Measurements from ENCODE around the gene TSC22D1. TPM values are rescaled to one million over a fixed set of nuclear protein-coding genes. Genes with fewer than 3 reads are reported as not detected.

The TSC22D1 gene
- total RNA-seq, 4 donors from 2014 or later, result 48.8 to 138 (median 92.7) TPM

DNA sequence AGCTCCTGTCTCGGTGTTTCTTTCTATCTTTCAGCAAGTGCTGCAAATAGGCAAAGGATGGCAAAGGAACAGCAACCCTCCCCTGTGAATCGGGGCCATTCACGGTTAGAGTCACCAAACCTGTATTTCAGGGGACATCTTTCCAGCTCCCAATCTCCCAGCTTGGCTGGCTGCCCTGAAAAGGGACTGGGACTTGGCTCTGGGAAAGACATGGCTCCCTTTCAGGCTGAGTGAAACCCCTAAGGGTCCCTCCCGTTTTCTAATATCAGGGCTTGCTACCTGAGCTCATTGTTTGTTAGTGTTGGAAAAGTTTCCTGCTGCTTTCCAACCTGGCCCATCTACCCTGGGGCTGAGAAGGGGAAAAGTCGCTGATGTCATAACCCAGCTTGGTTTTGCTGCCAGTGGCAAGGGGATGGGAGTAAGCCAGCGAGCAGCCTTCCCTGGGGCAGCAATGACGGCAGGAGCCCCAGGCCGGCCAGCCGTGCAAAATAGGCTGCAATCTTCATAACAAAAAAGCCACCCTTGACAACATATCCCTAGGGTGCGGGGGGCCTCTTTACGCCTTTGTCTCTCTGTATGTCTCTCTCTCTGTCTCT, 172.6 kb downstream of the TSC22D1 start:
- DNase-seq (ENCODE audit: low spot score) (no peak), ATAC-seq (ENCODE audit: low FRiP score) (no peak)
- TF ChIP-seq, protein P1, sequence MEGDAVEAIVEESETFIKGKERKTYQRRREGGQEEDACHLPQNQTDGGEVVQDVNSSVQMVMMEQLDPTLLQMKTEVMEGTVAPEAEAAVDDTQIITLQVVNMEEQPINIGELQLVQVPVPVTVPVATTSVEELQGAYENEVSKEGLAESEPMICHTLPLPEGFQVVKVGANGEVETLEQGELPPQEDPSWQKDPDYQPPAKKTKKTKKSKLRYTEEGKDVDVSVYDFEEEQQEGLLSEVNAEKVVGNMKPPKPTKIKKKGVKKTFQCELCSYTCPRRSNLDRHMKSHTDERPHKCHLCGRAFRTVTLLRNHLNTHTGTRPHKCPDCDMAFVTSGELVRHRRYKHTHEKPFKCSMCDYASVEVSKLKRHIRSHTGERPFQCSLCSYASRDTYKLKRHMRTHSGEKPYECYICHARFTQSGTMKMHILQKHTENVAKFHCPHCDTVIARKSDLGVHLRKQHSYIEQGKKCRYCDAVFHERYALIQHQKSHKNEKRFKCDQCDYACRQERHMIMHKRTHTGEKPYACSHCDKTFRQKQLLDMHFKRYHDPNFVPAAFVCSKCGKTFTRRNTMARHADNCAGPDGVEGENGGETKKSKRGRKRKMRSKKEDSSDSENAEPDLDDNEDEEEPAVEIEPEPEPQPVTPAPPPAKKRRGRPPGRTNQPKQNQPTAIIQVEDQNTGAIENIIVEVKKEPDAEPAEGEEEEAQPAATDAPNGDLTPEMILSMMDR (IDR thresholded peaks at IDR 0.05), result no peak

- TF ChIP-seq, protein P1 (IDR thresholded peaks at IDR 0.05), result no peak
- ATAC-seq (ENCODE audit: low FRiP score) (no peak), DNase-seq (ENCODE audit: low spot score) (no peak)
Observed at GRCh38 chr13:44402899-44403445, 173.2 kb downstream of the TSC22D1 start.

GRCh38 chr13:44401577-44401976, 174.6 kb downstream of the TSC22D1 start:
- no peak for ATAC-seq (ENCODE audit: low FRiP score)
- DNase-seq (ENCODE audit: low spot score), result no peak
- TF ChIP-seq, protein P1 (IDR thresholded peaks at IDR 0.05), result no peak

- ATAC-seq (ENCODE audit: low FRiP score) (no peak), DNase-seq (ENCODE audit: low spot score) (no peak)
- TF ChIP-seq, protein P1 (IDR thresholded peaks at IDR 0.05), result no peak
Observed at GRCh38 chr13:44400736-44401135, 175.4 kb downstream of the TSC22D1 start.

- TF ChIP-seq, protein P1 (IDR thresholded peaks at IDR 0.05), result no peak
- no peak for DNase-seq (ENCODE audit: low spot score)
- ATAC-seq (ENCODE audit: low FRiP score), result no peak
Observed at GRCh38 chr13:44399074-44399473, 177.1 kb downstream of the TSC22D1 start.

- no peak for ATAC-seq (ENCODE audit: low FRiP score)
- DNase-seq (ENCODE audit: low spot score), result no peak
- TF ChIP-seq, protein P1 (IDR thresholded peaks at IDR 0.05), result no peak
Observed at GRCh38 chr13:44398606-44399005, 177.5 kb downstream of the TSC22D1 start.

GRCh38 chr13:44397766-44398223, 178.3 kb downstream of the TSC22D1 start:
- no peak for DNase-seq (ENCODE audit: low spot score)
- no peak for ATAC-seq (ENCODE audit: low FRiP score)
- TF ChIP-seq, protein P1 (IDR thresholded peaks at IDR 0.05), result no peak

All from omental fat pad (tissue), 4 donors.